Measurements from ENCODE around the gene SREBF2. TPM values are rescaled to one million over a fixed set of nuclear protein-coding genes. Genes with fewer than 3 reads are reported as not detected.

Gene SREBF2
- total and polyA plus RNA-seq, 2 of the 8 experiments (the other 6 are each of a cell fraction or from before 2014, with no cell fraction given), result 125 to 144 TPM

- no peak for TF ChIP-seq CHD7 (IDR thresholded peaks at IDR 0.05; ENCODE audit: insufficient replicate concordance, low read length)
Measured at GRCh38 chr22:41949297-41949965, 116.5 kb downstream of the SREBF2 start (continued).

Measured in H1 (cell line).